NOMO-1 (cell line): Measurements from ENCODE around the gene RS1.

ENCODE experiments used
- DNase-seq, 2 experiments: peaks; one replicate each; lab custom pipeline; 2025; ENCODE audit not compliant: unreplicated experiment in 2 of 2; lab: John Stamatoyannopoulos, UW

Gene RS1

DNA sequence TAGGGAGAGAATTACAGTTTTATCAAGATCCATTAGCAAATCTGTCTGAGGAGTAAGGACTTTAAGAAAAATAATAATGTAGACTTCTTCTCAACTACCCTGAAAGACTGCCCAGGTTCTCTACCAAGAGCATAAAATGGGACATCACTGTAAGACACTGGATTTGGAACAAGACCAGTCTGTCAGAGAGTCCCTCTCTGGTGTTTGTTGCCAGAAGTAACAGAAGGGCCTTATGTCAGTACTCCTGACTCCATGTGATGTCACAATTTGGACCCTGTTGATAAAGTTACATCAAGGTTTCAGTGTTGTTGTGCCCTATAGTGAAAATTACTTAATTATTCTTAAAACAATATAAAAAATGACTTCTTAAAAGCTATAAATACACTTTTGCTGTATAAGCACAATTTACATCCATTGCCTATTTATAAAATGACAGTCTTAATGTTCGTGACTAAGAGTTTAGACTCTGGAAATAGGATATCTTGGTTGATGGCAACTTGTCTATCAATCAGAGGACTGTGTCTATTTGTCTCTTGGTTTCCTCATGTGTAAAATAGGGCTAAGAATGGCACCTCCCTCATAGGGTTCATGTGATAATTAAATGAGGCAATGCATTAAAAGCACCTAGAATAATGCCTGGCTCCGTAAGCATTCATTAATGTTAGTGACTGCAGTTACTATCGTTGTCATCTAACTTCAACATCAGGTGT is 57.8 kb downstream of the RS1 start:
- DNase-seq = no peak

DNA sequence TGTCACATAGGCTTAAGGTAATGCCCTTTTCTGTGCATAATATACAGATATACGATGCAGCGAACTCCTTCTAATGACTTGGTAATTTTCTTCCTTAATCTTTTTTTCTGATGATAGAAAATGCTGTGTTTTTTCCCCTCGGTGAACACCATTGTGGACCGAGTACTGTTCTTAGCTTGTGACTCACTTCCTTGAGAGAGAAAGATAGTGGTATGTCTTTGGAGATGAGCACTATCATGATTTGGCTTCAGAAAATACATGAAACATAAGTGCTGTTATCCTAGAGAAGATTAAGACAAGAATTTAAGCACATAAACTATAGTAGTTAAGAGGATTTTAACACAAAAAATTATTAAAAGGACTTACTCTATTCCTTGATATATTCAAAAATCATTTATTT is 63.9 kb downstream of the RS1 start:
- no peak for DNase-seq

DNA sequence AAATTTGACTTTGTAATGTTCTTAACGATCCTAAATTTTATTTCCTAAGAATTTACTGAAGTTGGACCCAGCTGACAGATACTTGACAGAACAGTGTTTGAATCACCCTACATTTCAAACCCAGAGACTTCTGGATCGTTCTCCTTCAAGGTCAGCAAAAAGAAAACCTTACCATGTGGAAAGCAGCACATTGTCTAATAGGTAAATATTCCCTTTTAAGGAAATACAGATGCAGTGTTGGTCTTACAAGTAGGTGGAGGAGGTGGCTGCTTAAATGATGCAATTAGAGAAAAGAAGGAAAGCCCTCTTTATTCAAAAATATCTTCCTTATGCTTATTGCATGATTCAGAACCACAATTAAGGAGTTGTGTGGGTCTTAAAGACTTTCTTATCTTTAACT is 73.5 kb downstream of the RS1 start:
- DNase-seq = no peak

DNA sequence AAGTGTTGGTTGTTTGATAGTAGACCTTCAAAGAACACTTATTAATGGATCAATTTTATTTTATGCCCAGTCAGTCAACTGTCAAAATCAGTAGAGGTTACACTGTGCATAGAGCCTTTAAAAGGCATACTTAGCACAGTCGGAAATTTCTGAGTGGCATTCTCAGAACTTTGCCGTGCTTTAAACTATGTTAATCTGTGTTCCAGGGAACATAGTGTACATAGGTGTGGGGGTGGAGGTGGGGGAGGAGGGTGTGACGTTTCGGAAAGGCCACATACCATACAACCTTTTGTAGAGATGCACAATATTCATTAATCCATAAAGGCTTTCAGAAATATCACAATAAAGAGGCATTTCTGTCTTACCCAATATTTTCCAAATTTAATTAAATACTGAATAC is 75.8 kb downstream of the RS1 start:
- DNase-seq = no peak

DNA sequence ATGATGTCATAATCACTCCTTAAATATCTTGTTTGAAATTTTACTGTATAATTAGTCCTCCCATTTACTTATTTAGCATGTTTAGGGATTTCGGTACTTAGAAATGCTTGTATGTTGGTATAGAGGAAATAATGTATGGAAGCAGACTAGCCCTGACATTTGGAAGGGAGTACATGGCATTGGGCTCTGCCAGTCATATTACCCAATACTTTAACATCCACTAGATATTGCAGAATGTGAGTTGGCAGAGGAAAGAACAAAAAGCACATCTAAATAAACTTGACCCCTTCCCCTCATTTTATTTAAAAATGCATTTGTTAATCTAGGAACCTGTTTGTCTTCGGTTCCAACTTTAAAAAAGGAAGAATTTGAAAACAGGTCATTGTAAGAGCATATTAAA is 77.8 kb downstream of the RS1 start:
- no peak for DNase-seq

DNA sequence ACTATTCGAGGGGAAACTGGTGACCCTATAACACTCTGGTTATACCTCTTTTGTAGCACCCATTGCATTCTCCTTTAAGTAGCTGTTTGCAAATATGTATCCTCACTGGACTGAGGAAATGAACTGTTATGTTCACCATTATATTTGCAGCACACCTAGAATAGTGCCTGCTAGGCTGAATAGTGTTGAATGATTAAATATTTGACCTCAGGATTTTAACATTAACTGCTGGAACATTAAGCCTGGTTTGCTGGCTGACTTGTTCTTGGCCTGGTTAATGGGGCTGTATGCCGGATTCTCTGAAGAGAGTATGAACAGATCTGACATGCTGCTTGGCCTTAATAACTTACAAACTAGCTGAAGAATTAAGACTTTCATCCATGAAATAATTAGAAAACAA is 80.1 kb downstream of the RS1 start:
- no peak for DNase-seq
